GM10266 (cell line): ENCODE results near the gene BRD8.

Experiments
- DNase-seq: peaks from one replicate; pipeline ENCODE4 v3.0.0; 2012; ENCODE audit errors: extremely low spot score
- TF ChIP-seq, protein P1 (sequence below): IDR thresholded peaks from 2 replicates; pipeline ENCODE4 v1.5.1; 2012; ENCODE audit warnings: mild to moderate bottlenecking, low read depth; ENCODE audit not compliant: control insufficient read depth, insufficient read depth; ENCODE audit errors: missing control alignments

Gene BRD8

DNA sequence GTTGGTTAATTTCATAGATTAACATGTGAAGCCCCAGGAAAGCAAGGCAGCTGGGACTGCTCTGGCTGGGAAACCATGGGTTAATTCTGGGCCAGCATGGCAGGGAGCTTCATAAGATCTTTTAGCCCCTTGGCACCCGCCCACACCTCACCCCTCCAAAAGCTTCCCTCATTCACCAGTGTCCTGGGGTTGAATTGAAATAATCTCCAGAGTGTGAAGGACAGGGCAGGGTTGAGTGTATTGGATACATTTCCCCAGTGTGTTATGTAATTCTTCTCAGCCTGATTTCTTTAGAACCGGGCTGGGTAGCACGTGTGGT lies 75.2 kb downstream of the BRD8 start:
- no peak for DNase-seq
- TF ChIP-seq, protein P1, sequence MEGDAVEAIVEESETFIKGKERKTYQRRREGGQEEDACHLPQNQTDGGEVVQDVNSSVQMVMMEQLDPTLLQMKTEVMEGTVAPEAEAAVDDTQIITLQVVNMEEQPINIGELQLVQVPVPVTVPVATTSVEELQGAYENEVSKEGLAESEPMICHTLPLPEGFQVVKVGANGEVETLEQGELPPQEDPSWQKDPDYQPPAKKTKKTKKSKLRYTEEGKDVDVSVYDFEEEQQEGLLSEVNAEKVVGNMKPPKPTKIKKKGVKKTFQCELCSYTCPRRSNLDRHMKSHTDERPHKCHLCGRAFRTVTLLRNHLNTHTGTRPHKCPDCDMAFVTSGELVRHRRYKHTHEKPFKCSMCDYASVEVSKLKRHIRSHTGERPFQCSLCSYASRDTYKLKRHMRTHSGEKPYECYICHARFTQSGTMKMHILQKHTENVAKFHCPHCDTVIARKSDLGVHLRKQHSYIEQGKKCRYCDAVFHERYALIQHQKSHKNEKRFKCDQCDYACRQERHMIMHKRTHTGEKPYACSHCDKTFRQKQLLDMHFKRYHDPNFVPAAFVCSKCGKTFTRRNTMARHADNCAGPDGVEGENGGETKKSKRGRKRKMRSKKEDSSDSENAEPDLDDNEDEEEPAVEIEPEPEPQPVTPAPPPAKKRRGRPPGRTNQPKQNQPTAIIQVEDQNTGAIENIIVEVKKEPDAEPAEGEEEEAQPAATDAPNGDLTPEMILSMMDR: no peak

DNA sequence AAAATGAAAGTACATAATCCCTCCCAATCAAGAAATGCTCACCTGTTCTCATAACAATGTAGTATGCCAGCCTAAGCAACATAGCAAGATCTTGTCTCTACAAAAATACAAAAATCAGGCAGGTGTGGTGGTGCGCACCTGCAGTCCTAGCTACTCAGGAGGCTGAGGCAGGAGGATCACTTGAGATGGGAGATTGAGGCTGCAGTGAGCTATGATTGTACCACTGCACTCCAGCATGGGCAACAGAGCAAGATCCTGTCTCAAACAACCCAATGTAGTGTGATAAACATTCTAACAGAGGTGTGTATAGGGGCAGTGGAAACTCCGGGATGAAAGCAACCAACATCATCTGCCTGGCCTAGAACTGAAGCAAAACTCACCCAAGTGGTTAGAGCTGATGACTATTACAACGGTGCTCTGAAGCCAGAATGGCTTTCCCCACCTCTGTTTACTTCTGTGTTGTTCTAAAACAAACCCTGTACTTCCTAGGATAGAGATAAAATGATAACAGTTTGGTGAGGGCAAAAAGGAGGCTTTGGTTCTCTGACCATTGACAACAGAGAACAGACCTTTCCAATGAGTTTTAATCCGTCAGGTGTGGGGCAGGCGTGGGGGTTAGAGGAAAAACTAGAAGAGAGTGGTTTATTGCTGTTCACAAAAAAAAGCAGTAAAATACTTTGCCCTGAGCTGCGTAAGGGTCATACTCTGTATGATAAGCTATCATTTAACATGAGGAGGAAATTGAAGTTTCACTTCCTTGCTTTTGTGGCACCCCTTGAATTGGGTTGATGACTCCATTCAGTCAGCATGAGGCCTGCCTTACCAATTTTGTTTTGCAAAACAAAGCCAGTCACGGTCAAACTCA lies 75.7 kb downstream of the BRD8 start:
- TF ChIP-seq, protein P1: no peak
- DNase-seq: no peak

DNA sequence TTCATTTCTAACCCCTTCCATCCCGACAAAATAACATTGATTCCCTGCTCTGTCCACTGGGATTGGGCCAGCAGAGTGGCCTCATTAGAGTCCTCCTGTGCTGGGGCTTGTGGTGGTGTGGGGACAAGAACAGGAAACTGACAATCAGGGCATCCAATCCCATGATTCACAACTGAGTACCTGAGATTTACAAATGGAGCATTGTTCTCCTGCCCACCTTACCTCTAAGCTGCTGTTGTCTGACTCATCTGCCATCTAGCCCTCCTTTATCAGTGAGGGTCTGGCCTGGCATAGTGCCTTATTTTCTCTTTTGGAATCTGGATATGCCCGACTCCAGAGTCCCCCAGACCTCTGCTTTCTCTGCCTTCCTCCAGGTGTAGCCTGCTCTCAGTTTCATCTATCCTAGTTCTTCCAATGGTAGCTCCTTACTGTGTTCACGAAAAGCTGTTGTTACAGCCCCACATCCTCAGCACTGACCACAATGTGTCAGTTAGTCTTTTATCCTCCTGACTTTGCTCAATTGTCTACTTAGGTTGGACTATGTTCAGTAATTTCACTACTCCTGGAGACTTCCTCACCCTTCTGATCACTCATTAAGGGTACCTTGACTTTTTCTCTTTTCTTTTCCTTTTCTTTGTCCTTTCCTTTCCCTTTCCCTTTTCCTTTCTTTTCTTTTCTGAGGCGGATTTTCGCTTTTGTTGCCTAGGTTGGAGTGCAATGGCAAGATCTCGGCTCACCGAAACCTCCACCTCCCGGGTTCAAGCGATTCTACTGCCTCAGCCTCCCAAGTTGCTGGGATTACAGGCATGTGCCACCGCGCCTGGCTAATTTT lies 81.2 kb downstream of the BRD8 start:
- TF ChIP-seq, protein P1: no peak

DNA sequence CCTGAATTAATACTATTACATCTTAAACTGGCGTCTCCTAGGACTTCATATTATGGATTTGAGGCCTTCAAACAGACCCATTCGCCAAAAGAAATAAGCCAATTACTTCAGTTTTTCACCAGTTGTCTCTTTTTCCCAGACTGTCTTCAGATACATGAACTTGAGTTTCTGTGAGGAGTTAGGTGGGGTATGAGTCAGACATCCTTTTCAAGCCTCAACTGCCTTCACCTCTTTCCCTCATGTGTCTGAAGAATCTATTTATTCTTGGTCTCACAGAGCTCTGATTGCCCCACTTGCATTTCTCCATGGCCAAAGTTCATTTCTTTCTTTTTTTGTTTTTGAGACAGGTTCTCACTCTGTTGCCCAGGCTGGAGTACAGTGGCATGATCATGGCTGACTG lies 82.1 kb downstream of the BRD8 start:
- no peak for DNase-seq
- TF ChIP-seq, protein P1: no peak

More for the DNA sequence above, 81.2 kb downstream of the BRD8 start:
- DNase-seq: no peak

DNA sequence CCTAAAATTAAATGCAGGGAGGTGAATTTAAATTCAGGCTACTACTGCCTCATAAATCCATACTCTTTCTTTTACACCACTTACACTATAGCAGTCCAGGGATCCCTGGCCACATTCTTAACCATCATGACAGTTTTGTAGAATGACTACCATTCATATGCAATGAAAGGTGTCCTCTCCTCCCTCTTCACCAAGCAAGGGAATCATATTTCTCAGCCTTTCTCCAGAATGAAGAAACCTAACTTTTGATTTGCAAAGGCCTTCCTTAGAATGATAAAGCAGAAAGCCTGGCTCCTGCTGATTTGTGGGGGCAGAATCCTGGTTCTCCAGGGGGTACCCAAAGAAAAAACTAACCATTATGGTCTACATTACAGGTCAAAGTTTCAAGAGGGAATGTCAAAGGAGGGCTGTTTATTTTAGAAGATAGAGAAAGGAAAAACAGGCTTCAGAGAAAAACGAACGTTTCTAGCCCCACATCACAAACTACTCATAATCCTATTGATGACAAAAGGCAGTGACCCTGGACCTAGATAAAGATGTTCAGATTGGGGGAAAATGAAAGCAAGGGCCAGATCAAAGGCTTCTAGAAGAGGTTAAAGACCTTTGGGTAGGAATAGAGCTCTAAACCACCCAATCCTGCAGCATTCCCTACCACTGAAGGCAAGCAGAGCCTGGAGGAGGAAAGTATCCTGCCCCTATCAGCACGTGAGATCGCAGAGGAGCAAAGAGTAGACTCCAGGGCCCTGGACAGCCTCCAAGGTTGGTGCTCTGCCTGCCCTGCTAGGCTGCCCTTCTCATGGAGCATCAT lies 83.1 kb downstream of the BRD8 start:
- DNase-seq: no peak
- TF ChIP-seq, protein P1: no peak

DNA sequence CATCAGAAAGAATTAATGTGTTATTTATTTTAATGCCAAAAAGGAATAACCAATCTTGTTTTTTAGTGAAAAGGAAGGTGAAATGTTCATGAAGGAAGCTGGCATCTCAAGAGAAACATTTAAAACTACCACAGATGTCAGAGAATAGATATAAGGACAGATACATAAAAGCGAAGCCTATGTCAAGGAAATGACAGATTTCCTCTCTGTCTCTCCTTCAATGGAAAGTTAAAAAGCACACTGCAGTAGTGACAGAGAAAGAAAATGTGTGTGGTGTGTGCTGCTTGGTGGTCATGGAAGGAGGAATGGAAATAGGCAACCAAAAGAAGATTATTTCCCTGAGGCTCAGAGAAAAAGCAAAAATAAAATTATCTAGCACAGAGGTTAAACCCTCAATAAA lies 85.4 kb downstream of the BRD8 start:
- TF ChIP-seq, protein P1: no peak
- no peak for DNase-seq
